Left ventricle myocardium inferior (tissue), 1 donor: ENCODE measurements around the gene LRRC70. TPM values are rescaled to one million over a fixed set of nuclear protein-coding genes. Genes with fewer than 3 reads are reported as not detected.
"Not testable (repeated sequence)": the region's sequence is repeated elsewhere in the genome, so short reads cannot be mapped to it uniquely, and the experiment has no call there.

Source experiments
- DNase-seq: peaks from one replicate; pipeline ENCODE4 v3.0.0-alpha.2; 2020
- H3K27ac ChIP-seq: fragments of 200-600 bp; replicated peaks from 2 replicates; pipeline ENCODE4 v1.8.0; 2021
- H3K27me3 ChIP-seq: fragments of 200-600 bp; 2 replicates; pipeline ENCODE4 v1.8.0; 2021; ENCODE audit warnings: low read depth
- H3K36me3 ChIP-seq: fragments of 200-600 bp; 2 replicates; pipeline ENCODE4 v1.8.0; 2021
- H3K4me1 ChIP-seq: fragments of 200-600 bp; 2 replicates; pipeline ENCODE4 v1.8.0; 2021
- H3K4me3 ChIP-seq: fragments of 200-600 bp; 2 replicates; pipeline ENCODE4 v1.8.0; 2021; ENCODE audit warnings: mild to moderate bottlenecking, moderate library complexity
- H3K9me3 ChIP-seq: fragments of 200-600 bp; replicated peaks from 2 replicates; pipeline ENCODE4 v1.8.0; 2021
- intact Hi-C: fragments of 100-400 bp; cut with micrococcal nuclease; formaldehyde crosslinking; loops from one replicate; pipeline ENCODE4 v1.11.0; 2022
- total RNA-seq: library from RNA; stranded (reverse); fragmentation: NEBNext Ultra II Directional; extraction: Animal tissue kit (Norgen Biotek cat#: 25700); gene quantifications from one replicate; pipeline ENCODE4 v1.2.1, GENCODE V29; 2021
- TF ChIP-seq, protein P1 (sequence below): fragments of 200-600 bp; IDR thresholded peaks from 2 replicates; pipeline ENCODE4 v1.8.0; 2021; ENCODE audit warnings: antibody characterized with exemption, mild to moderate bottlenecking, borderline replicate concordance
- donor health status: DM: no; HTN: yes; CAD: no; lungs with severe emphysema.

Gene LRRC70
- total RNA-seq, 1 donor from 2014 or later, result 0.77 TPM

DNA sequence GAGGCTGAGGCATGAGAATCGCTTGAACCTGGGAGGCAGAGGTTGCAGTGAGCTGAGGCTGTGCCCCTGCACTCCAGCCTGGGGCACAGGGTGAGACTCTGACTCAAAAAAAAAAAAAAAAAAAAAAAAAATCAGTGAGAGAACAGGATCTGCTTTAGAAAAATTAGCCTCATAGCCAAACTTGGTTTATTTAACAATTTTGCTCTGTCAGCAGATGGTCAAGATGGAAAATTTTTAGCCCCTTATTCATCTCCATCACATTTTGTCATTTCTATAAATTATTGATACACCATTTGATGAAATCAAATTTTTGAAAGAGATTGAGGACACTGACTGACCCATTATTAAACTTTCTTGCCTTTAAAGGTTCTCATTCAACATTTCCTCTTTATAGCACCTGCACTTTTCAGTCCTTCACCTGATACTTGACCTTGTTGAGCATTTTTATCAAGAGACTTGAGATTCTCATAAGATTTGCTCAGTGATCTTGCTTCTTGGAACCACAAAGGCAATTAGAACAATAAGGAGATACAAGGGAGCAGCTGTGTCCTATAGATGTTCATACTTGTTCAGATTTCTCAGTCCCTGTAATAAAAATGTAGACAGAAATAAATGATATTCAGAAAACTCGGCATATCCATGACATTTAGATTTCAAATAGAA is 38.1 kb downstream of the LRRC70 start:
- H3K4me3 ChIP-seq, result no peak overlapping the region
- no peak overlapping the region for H3K27ac ChIP-seq
- H3K27me3 ChIP-seq, result no peaks in the 10 kb centered on the region
- no peaks in the 10 kb centered on the region for H3K4me1 ChIP-seq
- TF ChIP-seq, protein P1, sequence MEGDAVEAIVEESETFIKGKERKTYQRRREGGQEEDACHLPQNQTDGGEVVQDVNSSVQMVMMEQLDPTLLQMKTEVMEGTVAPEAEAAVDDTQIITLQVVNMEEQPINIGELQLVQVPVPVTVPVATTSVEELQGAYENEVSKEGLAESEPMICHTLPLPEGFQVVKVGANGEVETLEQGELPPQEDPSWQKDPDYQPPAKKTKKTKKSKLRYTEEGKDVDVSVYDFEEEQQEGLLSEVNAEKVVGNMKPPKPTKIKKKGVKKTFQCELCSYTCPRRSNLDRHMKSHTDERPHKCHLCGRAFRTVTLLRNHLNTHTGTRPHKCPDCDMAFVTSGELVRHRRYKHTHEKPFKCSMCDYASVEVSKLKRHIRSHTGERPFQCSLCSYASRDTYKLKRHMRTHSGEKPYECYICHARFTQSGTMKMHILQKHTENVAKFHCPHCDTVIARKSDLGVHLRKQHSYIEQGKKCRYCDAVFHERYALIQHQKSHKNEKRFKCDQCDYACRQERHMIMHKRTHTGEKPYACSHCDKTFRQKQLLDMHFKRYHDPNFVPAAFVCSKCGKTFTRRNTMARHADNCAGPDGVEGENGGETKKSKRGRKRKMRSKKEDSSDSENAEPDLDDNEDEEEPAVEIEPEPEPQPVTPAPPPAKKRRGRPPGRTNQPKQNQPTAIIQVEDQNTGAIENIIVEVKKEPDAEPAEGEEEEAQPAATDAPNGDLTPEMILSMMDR, result no peak
- no peak for DNase-seq
- no peaks in the 10 kb centered on the region for H3K9me3 ChIP-seq
- intact Hi-C loops, result no loop called here
- H3K36me3 ChIP-seq, result peaks cover 7% of the 10 kb centered on the region

DNA sequence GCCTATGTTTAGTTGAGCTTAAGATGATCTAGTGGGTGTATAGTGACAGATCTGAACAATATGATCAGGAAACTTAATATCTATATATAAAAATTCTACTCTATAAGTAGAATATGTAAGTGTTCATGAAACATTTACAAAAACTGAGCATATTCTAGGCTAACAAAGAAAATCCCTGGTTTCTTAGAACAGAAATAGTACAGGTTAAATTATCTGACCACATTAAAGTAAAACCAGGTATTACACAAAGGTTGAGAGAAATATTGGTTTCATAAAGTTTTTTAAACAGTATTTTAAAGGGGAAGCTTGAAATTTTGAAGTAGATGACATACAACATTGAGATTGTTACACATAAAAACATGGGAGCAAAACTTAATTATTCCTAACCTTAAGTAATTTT is 39.3 kb downstream of the LRRC70 start:
- intact Hi-C loops, result no loop called here
- no peak overlapping the region for H3K27ac ChIP-seq
- TF ChIP-seq, protein P1, result no peak
- no peaks in the 10 kb centered on the region for H3K4me1 ChIP-seq
- DNase-seq, result no peak
- peaks cover 7% of the 10 kb centered on the region for H3K36me3 ChIP-seq
- no peak overlapping the region for H3K4me3 ChIP-seq
- no peaks in the 10 kb centered on the region for H3K27me3 ChIP-seq
- H3K9me3 ChIP-seq, result no peaks in the 10 kb centered on the region

DNA sequence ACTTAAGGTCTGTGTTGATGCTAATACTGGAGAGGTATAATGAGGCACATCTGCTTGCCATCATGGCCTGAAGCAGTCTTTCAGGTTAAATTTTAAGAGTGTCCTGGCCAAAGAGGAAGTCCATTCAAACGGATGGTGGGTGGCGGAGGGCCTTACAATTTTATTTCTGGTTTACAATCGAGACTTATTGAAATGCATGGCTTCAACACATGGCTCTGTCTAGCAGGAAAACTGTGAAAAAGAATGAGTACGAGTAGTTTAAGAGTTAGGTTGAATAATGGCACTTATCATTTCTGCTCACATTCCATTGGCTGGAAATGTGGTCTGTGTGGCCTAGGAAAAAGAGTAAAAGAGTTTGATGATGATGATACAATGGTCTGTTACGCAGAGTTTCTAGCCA is 42.1 kb downstream of the LRRC70 start:
- intact Hi-C loops, result no loop called here
- Histone ChIP-seq H3K9me3 (no peaks in the 10 kb centered on the region), H3K4me1 (no peaks in the 10 kb centered on the region), H3K27ac (no peak overlapping the region), H3K27me3 (no peaks in the 10 kb centered on the region), H3K36me3 (no peaks in the 10 kb centered on the region), H3K4me3 (no peak overlapping the region)
- TF ChIP-seq, protein P1, result no peak
- DNase-seq, result no peak

DNA sequence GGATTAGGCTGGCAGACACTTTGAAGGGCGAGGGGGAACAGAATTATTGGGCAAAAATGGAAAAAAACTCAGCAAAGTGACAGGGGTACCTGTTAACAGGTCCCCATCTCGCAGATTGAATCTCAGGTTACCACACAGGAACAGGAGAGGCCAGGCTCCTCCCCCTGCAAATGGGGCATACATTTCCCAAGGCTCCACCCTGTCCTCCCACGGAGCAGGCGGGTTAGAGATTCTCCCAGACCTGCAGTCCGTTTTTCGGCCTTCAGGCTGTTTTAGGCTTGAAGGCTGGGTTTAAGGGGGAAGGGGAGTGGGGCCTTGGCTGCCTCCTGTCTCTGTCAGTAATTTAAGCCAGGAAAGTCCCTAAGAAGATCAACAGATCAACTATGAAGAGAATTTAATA is 42.7 kb downstream of the LRRC70 start:
- intact Hi-C loops, result no loop called here
- no peaks in the 10 kb centered on the region for H3K36me3 ChIP-seq

DNA sequence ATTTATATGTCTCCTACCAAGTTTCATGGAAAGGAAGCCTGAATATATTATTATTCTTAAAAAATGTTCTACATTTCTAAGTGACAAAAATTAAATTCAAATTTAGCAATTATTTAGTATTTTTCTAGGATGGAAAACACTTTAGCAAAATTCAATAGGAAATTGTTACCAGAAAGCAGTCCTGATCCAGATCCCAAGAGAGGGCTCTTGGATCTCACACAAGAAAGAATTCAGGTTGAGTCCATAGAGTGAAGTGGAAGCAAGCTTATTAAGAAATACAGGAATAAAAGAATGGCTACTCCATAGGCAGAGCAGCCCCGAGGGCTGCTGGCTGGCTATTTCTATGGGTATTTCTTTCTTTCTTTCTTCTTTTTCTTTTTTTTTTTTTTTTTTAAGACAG is 44.7 kb downstream of the LRRC70 start:
- H3K27ac ChIP-seq, result no peak overlapping the region
- no peaks in the 10 kb centered on the region for H3K4me1 ChIP-seq
- H3K9me3 ChIP-seq, result no peaks in the 10 kb centered on the region
- intact Hi-C loops, result no loop called here
- H3K4me3 ChIP-seq, result no peak overlapping the region
- TF ChIP-seq, protein P1, result no peak
- no peak for DNase-seq
- H3K36me3 ChIP-seq, result peaks cover 15% of the 10 kb centered on the region
- no peaks in the 10 kb centered on the region for H3K27me3 ChIP-seq

More for the DNA sequence above, 42.7 kb downstream of the LRRC70 start:
- Histone ChIP-seq H3K27me3 (no peaks in the 10 kb centered on the region), H3K4me3 (no peak overlapping the region), H3K9me3 (no peaks in the 10 kb centered on the region), H3K4me1 (no peaks in the 10 kb centered on the region), H3K27ac (no peak overlapping the region)
- TF ChIP-seq, protein P1, result no peak
- DNase-seq, result no peak

DNA sequence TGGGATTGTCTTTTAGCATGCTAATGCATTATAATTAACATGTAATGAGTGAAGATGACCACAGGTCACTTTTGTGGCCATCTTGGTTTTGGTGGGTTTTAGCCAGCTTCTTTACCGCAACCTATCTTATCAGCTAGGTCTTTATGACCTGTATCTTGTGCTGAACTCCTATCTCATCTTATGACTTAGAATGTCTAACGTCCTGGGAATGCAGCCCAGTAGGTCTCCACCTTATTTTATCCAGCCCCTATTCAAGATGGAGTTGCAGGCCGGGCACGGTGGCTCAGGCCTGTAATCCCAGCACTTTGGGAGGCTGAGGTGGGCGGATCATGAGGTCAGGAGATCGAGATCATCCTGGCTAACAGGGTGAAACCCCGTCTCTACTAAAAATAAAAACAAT is 45.8 kb downstream of the LRRC70 start:
- H3K27me3 ChIP-seq, H3K9me3 ChIP-seq, intact Hi-C loops, H3K4me3 ChIP-seq, H3K27ac ChIP-seq, DNase-seq, H3K4me1 ChIP-seq: not testable (repeated sequence)
- H3K36me3 ChIP-seq, result peaks cover 19% of the 10 kb centered on the region
